GM23338 (cell line): ENCODE measurements around the gene TPGS1. TPM values are rescaled to one million over a fixed set of nuclear protein-coding genes. Genes with fewer than 3 reads are reported as not detected.

ENCODE experiments used
- ATAC-seq: fragments of 200-7000 bp; cut with Tn5 transposase; 3 replicates; pipeline ENCODE4 v1.9.1; 2020
- DNase-seq: peaks from one replicate; pipeline ENCODE4 v3.0.0-alpha.2; 2015; ENCODE audit warnings: low spot score
- H2AFZ ChIP-seq: fragments of 200-600 bp; sonication (generic); 2 replicates; pipeline ENCODE4 v1.8.0; 2016; ENCODE audit warnings: antibody characterized with exemption, mild to moderate bottlenecking, moderate library complexity
- H3F3A ChIP-seq: fragments of 200-600 bp; sonication (generic); replicated peaks from 2 replicates; pipeline ENCODE4 v1.8.0; 2017; ENCODE audit warnings: antibody characterized with exemption, mixed run types, low read depth
- H3K27ac ChIP-seq: fragments of 200-600 bp; sonication (generic); 2 replicates; pipeline ENCODE4 v1.6.1; 2016; ENCODE audit warnings: low read depth
- H3K27me3 ChIP-seq: fragments of 200-600 bp; sonication (generic); 2 replicates; pipeline ENCODE4 v1.8.0; 2016; ENCODE audit warnings: mild to moderate bottlenecking, mixed run types, moderate library complexity; ENCODE audit not compliant: insufficient read depth
- H3K36me3 ChIP-seq: fragments of 200-600 bp; sonication (generic); 2 replicates; pipeline ENCODE4 v1.8.0; 2016; ENCODE audit warnings: mild to moderate bottlenecking; ENCODE audit not compliant: insufficient read depth
- H3K4me1 ChIP-seq: fragments of 200-600 bp; sonication (generic); 2 replicates; pipeline ENCODE4 v1.8.0; 2016; ENCODE audit warnings: mild to moderate bottlenecking, moderate library complexity; ENCODE audit not compliant: insufficient read depth
- H3K4me2 ChIP-seq: fragments of 200-600 bp; sonication (generic); 2 replicates; pipeline ENCODE4 v1.7.1; 2017; ENCODE audit warnings: mixed run types
- H3K4me3 ChIP-seq: fragments of 200-600 bp; sonication (generic); 2 replicates; pipeline ENCODE4 v1.6.1; 2016; ENCODE audit warnings: mixed run types
- H3K79me2 ChIP-seq: fragments of 200-600 bp; sonication (generic); replicated peaks from 2 replicates; pipeline ENCODE4 v1.8.0; 2017; ENCODE audit warnings: mild to moderate bottlenecking; ENCODE audit not compliant: insufficient read depth
- H3K9me2 ChIP-seq: fragments of 200-600 bp; sonication (generic); 2 replicates; pipeline ENCODE4 v1.8.0; 2017; ENCODE audit not compliant: insufficient read depth
- H4K20me1 ChIP-seq: fragments of 200-600 bp; sonication (generic); replicated peaks from 2 replicates; pipeline ENCODE4 v1.8.0; 2017; ENCODE audit warnings: mild to moderate bottlenecking; ENCODE audit not compliant: insufficient read depth
- H3K27ac Mint-ChIP-seq: 2 replicates; pipeline ENCODE4 v1.8.0; 2020; ENCODE audit warnings: inconsistent platforms, mild to moderate bottlenecking, moderate library complexity, mixed read lengths
- H3K27me3 Mint-ChIP-seq: 3 replicates; pipeline ENCODE4 v1.8.0; 2022; ENCODE audit warnings: low read depth, mild to moderate bottlenecking, moderate library complexity, mixed read lengths, inconsistent platforms; ENCODE audit not compliant: insufficient read depth, poor library complexity
- H3K36me3 Mint-ChIP-seq: 3 replicates; pipeline ENCODE4 v1.8.0; 2021; ENCODE audit warnings: low read depth, mild to moderate bottlenecking, inconsistent platforms, moderate library complexity, mixed read lengths
- H3K4me1 Mint-ChIP-seq: 3 replicates; pipeline ENCODE4 v1.8.0; 2020; ENCODE audit warnings: mild to moderate bottlenecking, inconsistent platforms, mixed read lengths
- H3K4me3 Mint-ChIP-seq: 3 replicates; pipeline ENCODE4 v1.8.0; 2021; ENCODE audit warnings: moderate library complexity, mild to moderate bottlenecking, inconsistent platforms, mixed read lengths
- H3K9me3 Mint-ChIP-seq: 3 replicates; pipeline ENCODE4 v1.8.0; 2020; ENCODE audit warnings: moderate library complexity, mild to moderate bottlenecking, inconsistent platforms, mixed read lengths
- CREB1 ChIP-seq: fragments of 250-450 bp; sonication (Bioruptor Pico); IDR thresholded peaks from 2 replicates; pipeline ENCODE4 v1.5.0; 2020; ENCODE audit warnings: low read depth, mild to moderate bottlenecking, moderate library complexity
- CTCF ChIP-seq, 2 experiments: fragments of 200-600 bp in 1 of 2; sonication (generic) in 1 of 2; conservative IDR thresholded peaks; 2 replicates each; pipeline versions ENCODE4 v1.5.1 to v1.6.1; 2016 to 2017; ENCODE audit warnings: antibody characterized with exemption in 2 of 2, low read depth in 2 of 2, mild to moderate bottlenecking in 2 of 2, moderate library complexity in 1 of 2
- EZH2 ChIP-seq: fragments of 200-600 bp; sonication (generic); IDR thresholded peaks from one replicate; pipeline ENCODE4 v1.8.0; 2017; ENCODE audit warnings: antibody characterized with exemption, mild to moderate bottlenecking, low read depth; ENCODE audit not compliant: unreplicated experiment
- EZH2phosphoT487 ChIP-seq: fragments of 200-600 bp; sonication (generic); IDR thresholded peaks from one replicate; pipeline ENCODE4 v1.8.1; 2018; ENCODE audit warnings: antibody characterized with exemption; ENCODE audit not compliant: unreplicated experiment
- POLR2AphosphoS5 ChIP-seq: IDR thresholded peaks from 2 replicates; pipeline ENCODE4 v1.6.1; 2016; ENCODE audit warnings: antibody characterized with exemption, low read depth
- REST ChIP-seq: IDR thresholded peaks from one replicate; pipeline ENCODE4 v1.6.1; 2018; ENCODE audit warnings: antibody characterized with exemption; ENCODE audit not compliant: unreplicated experiment
- ZNF114 ChIP-seq: fragments of 250-450 bp; sonication (Bioruptor Pico); IDR thresholded peaks from 2 replicates; pipeline ENCODE4 v1.5.0; 2020; ENCODE audit warnings: mild to moderate bottlenecking, moderate library complexity
- ZNF331 ChIP-seq: fragments of 250-450 bp; sonication (Bioruptor Pico); IDR thresholded peaks from 2 replicates; pipeline ENCODE4 v1.5.0; 2020; ENCODE audit warnings: low read depth, mild to moderate bottlenecking, moderate library complexity
- ZNF462 ChIP-seq: fragments of 250-450 bp; sonication (Bioruptor Pico); IDR thresholded peaks from 2 replicates; pipeline ENCODE4 v1.5.0; 2020; ENCODE audit warnings: mild to moderate bottlenecking, moderate library complexity
- polyA plus RNA-seq: library from polyadenylated mRNA; unstranded; fragments of >200 nt; fragmentation: Nextera tagmentation; extraction: Ambion mirVana; gene quantifications from 2 replicates; pipeline ENCODE4 v1.2.1, GENCODE V29; 2016
- total RNA-seq: library from RNA; depleted of rRNA; stranded (reverse); fragments of >200 nt; shearing (Covaris generic); gene quantifications from 2 replicates; pipeline ENCODE4 v1.2.3, GENCODE V29; 2014

The TPGS1 gene
- total and polyA plus RNA-seq, 2 experiments from 2014 or later: 11.9 to 38.4 TPM

GRCh38 chr19:536881-537404, 29.6 kb downstream of the TPGS1 start (continued):
- TF ChIP-seq REST (no peak), CTCF (conservative IDR thresholded peaks at IDR 0.05; ENCODE audit: low read depth in 2 of 2) (no peak), EZH2 (no peak), ZNF114 (CRISPR knock-in tag) (no peak), EZH2phosphoT487 (no peak)

GRCh38 chr19:538641-539428, 31.5 kb downstream of the TPGS1 start:
- no peaks in the 10 kb centered on the region for H3K4me1 Mint-ChIP-seq
- no peaks in the 10 kb centered on the region; the same call in 1 of the 2 replicates for H3K36me3 ChIP-seq
- H3K4me1 ChIP-seq: no peaks in the 10 kb centered on the region
- no peak overlapping the region for H3K4me3 Mint-ChIP-seq
- ATAC-seq: no peak
- H3K4me3 ChIP-seq: no peak overlapping the region
- peaks cover 6% of the 10 kb centered on the region for H3K27me3 Mint-ChIP-seq
- H3F3A ChIP-seq: 0 out of 2 replicates have a peak, but pooled peaks cover 9% of the 10 kb centered on the region
- no peaks in the 10 kb centered on the region for H3K9me2 ChIP-seq
- H4K20me1 ChIP-seq: peaks cover 9% of the 10 kb centered on the region
- no peak overlapping the region for H3K27ac ChIP-seq
- H3K27ac Mint-ChIP-seq: no peak overlapping the region
- no peak overlapping the region for H2AFZ ChIP-seq
- H3K36me3 Mint-ChIP-seq: peaks cover 25% of the 10 kb centered on the region
- H3K4me2 ChIP-seq: no peak overlapping the region
- H3K79me2 ChIP-seq: peaks cover 8% of the 10 kb centered on the region
- H3K27me3 ChIP-seq: no peaks in the 10 kb centered on the region
- DNase-seq: no peak
- H3K9me3 Mint-ChIP-seq: no peaks in the 10 kb centered on the region; the same call in 2 of the 3 replicates
- TF ChIP-seq POLR2AphosphoS5 (no peak), ZNF331 (CRISPR knock-in tag) (no peak), ZNF462 (CRISPR knock-in tag) (no peak), CREB1 (no peak)
